ENCODE measurements around the gene RDH12.
"Not testable (repeated sequence)": the region's sequence is repeated elsewhere in the genome, so short reads cannot be mapped to it uniquely, and the experiment has no call there.

The RDH12 gene

GRCh38 chr14:67701492-67701891 is at the start of gene RDH12:
Gene RDH12, plus strand, starts transcription at chr14:67701886. Its CDS starts 20,757 bp downstream, at chr14:67722643.
- not testable (repeated sequence) for DNase-seq (ENCODE audit: low spot score)

GRCh38 chr14:67652189-67652588 is 49.5 kb upstream of the RDH12 start:
- DNase-seq (ENCODE audit: low spot score) = no peak

- DNase-seq (ENCODE audit: low spot score) = no peak
Observed at GRCh38 chr14:67653651-67654280, 47.9 kb upstream of the RDH12 start.

- DNase-seq (ENCODE audit: low spot score) = no peak
Observed at GRCh38 chr14:67663633-67664032, 38.1 kb upstream of the RDH12 start.

GRCh38 chr14:67665868-67666267 is 35.8 kb upstream of the RDH12 start:
- DNase-seq (ENCODE audit: low spot score) = no peak

- DNase-seq (ENCODE audit: low spot score) = peak; percentile 59
Observed at GRCh38 chr14:67666750-67667449, 34.8 kb upstream of the RDH12 start.

GRCh38 chr14:67668559-67668958 is 33.1 kb upstream of the RDH12 start:
- DNase-seq (ENCODE audit: low spot score) = no peak

- no peak for DNase-seq (ENCODE audit: low spot score)
Observed at GRCh38 chr14:67673451-67673850, 28.2 kb upstream of the RDH12 start.

- DNase-seq (ENCODE audit: low spot score) = peak; percentile 33
Observed at GRCh38 chr14:67674139-67674479, 27.6 kb upstream of the RDH12 start.

GRCh38 chr14:67674480-67675218 is 27.0 kb upstream of the RDH12 start, which contains the start of gene VTI1B:
Gene VTI1B, minus strand, starts transcription at chr14:67674632. Its CDS starts 143 bp downstream, at chr14:67674489.
- peak; percentile 83 for DNase-seq (ENCODE audit: low spot score)

GRCh38 chr14:67675219-67675582 is 26.5 kb upstream of the RDH12 start:
- DNase-seq (ENCODE audit: low spot score) = no peak

- no peak for DNase-seq (ENCODE audit: low spot score)
Observed at GRCh38 chr14:67679006-67679405, 22.7 kb upstream of the RDH12 start.

GRCh38 chr14:67680121-67680602 is 21.5 kb upstream of the RDH12 start:
- peak; percentile 84 for DNase-seq (ENCODE audit: low spot score)

GRCh38 chr14:67680941-67681340 is 20.7 kb upstream of the RDH12 start:
- DNase-seq (ENCODE audit: low spot score) = no peak

- no peak for DNase-seq (ENCODE audit: low spot score)
Observed at GRCh38 chr14:67683842-67684241, 17.8 kb upstream of the RDH12 start.

GRCh38 chr14:67690011-67690410 is 11.7 kb upstream of the RDH12 start:
- no peak for DNase-seq (ENCODE audit: low spot score)

GRCh38 chr14:67694791-67695393 is 6.8 kb upstream of the RDH12 start:
- DNase-seq (ENCODE audit: low spot score) = peak; percentile 64

- peak; percentile 78 for DNase-seq (ENCODE audit: low spot score)
Observed at GRCh38 chr14:67695394-67695949, 6.2 kb upstream of the RDH12 start, which contains the start of gene RDH11. Gene RDH11, minus strand, starts transcription at chr14:67695764. Its CDS starts 61 bp downstream, at chr14:67695703.

- DNase-seq (ENCODE audit: low spot score) = no peak
Observed at GRCh38 chr14:67697006-67697405, 4.7 kb upstream of the RDH12 start.

- no peak for DNase-seq (ENCODE audit: low spot score)
Observed at GRCh38 chr14:67698179-67698578, 3.5 kb upstream of the RDH12 start.

- DNase-seq (ENCODE audit: low spot score) = no peak
Observed at GRCh38 chr14:67703997-67704396, 2.3 kb downstream of the RDH12 start.

GRCh38 chr14:67704484-67705089 is 2.9 kb downstream of the RDH12 start:
- DNase-seq (ENCODE audit: low spot score) = peak; percentile 39
